ENCODE measurements around the gene ELP4.

DNA sequence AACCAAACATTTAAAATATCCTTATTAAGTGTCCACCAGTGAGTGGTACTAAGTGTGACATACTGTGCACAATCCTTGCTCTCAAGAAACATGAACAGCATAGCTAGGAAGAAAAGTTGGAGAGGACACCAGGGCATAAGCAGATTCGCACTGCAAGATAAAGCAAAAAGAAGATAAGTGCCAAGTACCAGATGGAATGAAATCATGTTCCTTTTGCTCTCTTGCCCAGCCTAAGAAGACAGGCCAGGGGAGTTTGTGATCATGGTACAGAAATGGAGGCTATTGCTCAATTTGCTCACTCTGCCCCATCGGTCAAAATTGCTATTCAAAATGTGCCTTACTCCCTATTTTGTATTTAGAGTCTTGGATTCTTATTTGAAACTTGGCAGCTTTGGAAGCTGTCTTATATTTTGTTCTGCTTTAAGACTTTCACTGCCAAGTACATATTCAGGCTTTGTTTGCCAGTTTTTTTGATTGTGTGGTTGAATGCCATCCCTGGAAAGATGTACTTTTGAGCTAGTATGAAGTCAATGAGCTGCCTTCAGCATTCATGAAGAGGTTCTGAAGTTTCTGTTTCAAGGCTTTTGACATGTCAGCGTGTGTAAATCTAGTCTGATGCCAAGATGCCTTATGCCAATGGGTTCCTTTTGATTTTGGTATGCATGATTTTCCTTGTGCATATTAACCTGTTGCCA lies 211.3 kb downstream of the ELP4 start:
- TF ChIP-seq CTCF (conservative IDR thresholded peaks at IDR 0.05; ENCODE audit: low read length) = no peak
- no peak for TF ChIP-seq EZH2phosphoT487 (IDR thresholded peaks at IDR 0.05; ENCODE audit: borderline replicate concordance)
